ENCODE data around the gene AMBRA1.

The AMBRA1 gene

GRCh38 chr11:46479601-46480000, 114.2 kb downstream of the AMBRA1 start:
- DNase-seq (ENCODE audit: low read depth): no peak
- no peak overlapping the region for H3K4me3 ChIP-seq (replicated peaks; ENCODE audit: low read depth, low read length)
- TF ChIP-seq CTCF (IDR thresholded peaks at IDR 0.05; ENCODE audit: low read length, missing control alignments): no peak

DNA sequence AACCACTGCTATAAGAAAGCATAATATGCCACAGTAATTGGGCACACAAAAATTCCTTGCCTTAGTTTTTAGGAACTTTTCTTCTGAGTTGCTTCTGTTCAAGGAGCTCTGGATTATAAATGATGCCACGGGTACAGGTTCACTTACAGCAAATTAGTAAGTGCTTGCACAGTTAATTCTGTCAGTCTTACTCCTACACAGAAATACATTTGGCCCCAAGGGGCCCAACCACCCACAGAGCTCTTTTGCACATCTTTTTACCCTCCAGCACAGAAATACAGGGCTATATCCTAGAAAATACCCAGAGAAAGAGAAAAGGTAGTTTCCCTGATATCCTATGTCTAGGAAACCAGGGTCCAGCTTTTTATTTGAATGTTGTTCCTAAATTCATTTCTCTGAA, 115.6 kb downstream of the AMBRA1 start:
- no peak overlapping the region for H3K4me3 ChIP-seq (replicated peaks; ENCODE audit: low read depth, low read length)
- no peak for TF ChIP-seq CTCF (IDR thresholded peaks at IDR 0.05; ENCODE audit: low read length, missing control alignments)
- DNase-seq (ENCODE audit: low read depth): no peak

- TF ChIP-seq CTCF (IDR thresholded peaks at IDR 0.05; ENCODE audit: low read length, missing control alignments): no peak
- no peak overlapping the region for H3K4me3 ChIP-seq (replicated peaks; ENCODE audit: low read depth, low read length)
- no peak for DNase-seq (ENCODE audit: low read depth)
Observed at GRCh38 chr11:46477136-46477535, 116.7 kb downstream of the AMBRA1 start.

- H3K4me3 ChIP-seq (replicated peaks; ENCODE audit: low read depth, low read length): no peak overlapping the region
- TF ChIP-seq CTCF (IDR thresholded peaks at IDR 0.05; ENCODE audit: low read length, missing control alignments): no peak
- no peak for DNase-seq (ENCODE audit: low read depth)
Observed at GRCh38 chr11:46475926-46476545, 117.8 kb downstream of the AMBRA1 start.

GRCh38 chr11:46475051-46475925, 118.5 kb downstream of the AMBRA1 start:
- H3K4me3 ChIP-seq (replicated peaks; ENCODE audit: low read depth, low read length): no peak overlapping the region
- no peak for DNase-seq (ENCODE audit: low read depth)
- no peak for TF ChIP-seq CTCF (IDR thresholded peaks at IDR 0.05; ENCODE audit: low read length, missing control alignments)

- no peak for TF ChIP-seq CTCF (IDR thresholded peaks at IDR 0.05; ENCODE audit: low read length, missing control alignments)
- H3K4me3 ChIP-seq (replicated peaks; ENCODE audit: low read depth, low read length): no peak overlapping the region
- DNase-seq (ENCODE audit: low read depth): no peak
Observed at GRCh38 chr11:46472662-46472994, 121.2 kb downstream of the AMBRA1 start.

Measured in fibroblast of pulmonary artery (primary cell).